ENCODE data around the gene KCNJ2. TPM values are rescaled to one million over a fixed set of nuclear protein-coding genes. Genes with fewer than 3 reads are reported as not detected.

Gene KCNJ2
- total RNA-seq, 1 donor from 2014 or later: 1.1 TPM

- H3K4me1 Mint-ChIP-seq: peaks cover 5% of the 10 kb centered on the region
Measured at GRCh38 chr17:70157151-70157550, 12.2 kb upstream of the KCNJ2 start.

GRCh38 chr17:70158180-70158579, 11.2 kb upstream of the KCNJ2 start:
- Mint-ChIP-seq H3K4me1 (peaks cover 5% of the 10 kb centered on the region), H3K27me3 (ENCODE audit: insufficient read depth, low read depth) (peaks cover 1% of the 10 kb centered on the region)
- no peak for TF ChIP-seq EZH2phosphoT487 (IDR thresholded peaks at IDR 0.05)
- TF ChIP-seq CTCF (IDR thresholded peaks at IDR 0.05): no peak
- no peak for TF ChIP-seq EZH2 (IDR thresholded peaks at IDR 0.05)

More at GRCh38 chr17:70157151-70157550, 12.2 kb upstream of the KCNJ2 start:
- H4K20me1 ChIP-seq (ENCODE audit: low read depth): no peaks in the 10 kb centered on the region
- H3K27me3 ChIP-seq: no peaks in the 10 kb centered on the region
- H3K27ac ChIP-seq: no peak overlapping the region
- H3K4me1 ChIP-seq: no peaks in the 10 kb centered on the region
- Mint-ChIP-seq H3K27ac (no peak overlapping the region), H3K27me3 (ENCODE audit: insufficient read depth, low read depth) (peaks cover 2% of the 10 kb centered on the region), H3K36me3 (no peaks in the 10 kb centered on the region), H3K9me3 (no peaks in the 10 kb centered on the region), H3K4me3 (no peak overlapping the region)
- no peak overlapping the region for H2AFZ ChIP-seq (replicated peaks)
- H3K4me2 ChIP-seq: no peak overlapping the region
- no peaks in the 10 kb centered on the region for H3K36me3 ChIP-seq
- no peak overlapping the region for H3K9ac ChIP-seq
- no peaks in the 10 kb centered on the region for H3F3A ChIP-seq (ENCODE audit: low read depth)
- H3K9me3 ChIP-seq (ENCODE audit: low read depth): no peaks in the 10 kb centered on the region
- H3K79me2 ChIP-seq (ENCODE audit: low read depth): no peaks in the 10 kb centered on the region
- TF ChIP-seq EZH2 (IDR thresholded peaks at IDR 0.05): no peak
- H3K4me3 ChIP-seq: no peak overlapping the region
- DNase-seq (ENCODE audit: low spot score): no peak

GRCh38 chr17:70158591-70158990, 10.7 kb upstream of the KCNJ2 start:
- H3K4me1 Mint-ChIP-seq: peaks cover 5% of the 10 kb centered on the region
- Histone ChIP-seq H3K9ac (no peak overlapping the region), H3K27ac (no peak overlapping the region), H3K9me3 (ENCODE audit: low read depth) (no peaks in the 10 kb centered on the region), H3K79me2 (ENCODE audit: low read depth) (no peaks in the 10 kb centered on the region), H3K36me3 (no peaks in the 10 kb centered on the region), H3K4me2 (no peak overlapping the region), H3K27me3 (no peaks in the 10 kb centered on the region), H4K20me1 (ENCODE audit: low read depth) (no peaks in the 10 kb centered on the region), H3K4me1 (no peaks in the 10 kb centered on the region), H3F3A (ENCODE audit: low read depth) (no peaks in the 10 kb centered on the region), H3K4me3 (no peak overlapping the region), H2AFZ (replicated peaks) (no peak overlapping the region)
- no peaks in the 10 kb centered on the region for H3K36me3 Mint-ChIP-seq
- no peaks in the 10 kb centered on the region for H3K27me3 Mint-ChIP-seq (ENCODE audit: insufficient read depth, low read depth)
- H3K9me3 Mint-ChIP-seq: no peaks in the 10 kb centered on the region
- no peak for DNase-seq (ENCODE audit: low spot score)
- TF ChIP-seq EZH2phosphoT487 (IDR thresholded peaks at IDR 0.05): no peak
- H3K27ac Mint-ChIP-seq: no peak overlapping the region
- H3K4me3 Mint-ChIP-seq: no peak overlapping the region

More at GRCh38 chr17:70158180-70158579, 11.2 kb upstream of the KCNJ2 start:
- no peaks in the 10 kb centered on the region for H3K27me3 ChIP-seq
- no peak overlapping the region for H3K27ac ChIP-seq
- no peaks in the 10 kb centered on the region for H3K4me1 ChIP-seq
- Mint-ChIP-seq H3K4me3 (no peak overlapping the region), H3K9me3 (no peaks in the 10 kb centered on the region), H3K27ac (no peak overlapping the region), H3K36me3 (no peaks in the 10 kb centered on the region)
- H3K79me2 ChIP-seq (ENCODE audit: low read depth): no peaks in the 10 kb centered on the region
- no peaks in the 10 kb centered on the region for H3F3A ChIP-seq (ENCODE audit: low read depth)
- H3K36me3 ChIP-seq: no peaks in the 10 kb centered on the region
- H4K20me1 ChIP-seq (ENCODE audit: low read depth): no peaks in the 10 kb centered on the region
- H2AFZ ChIP-seq (replicated peaks): peak overlapping the region; percentile 10
- DNase-seq (ENCODE audit: low spot score): no peak
- no peak overlapping the region for H3K4me2 ChIP-seq
- no peak overlapping the region for H3K4me3 ChIP-seq
- no peaks in the 10 kb centered on the region for H3K9me3 ChIP-seq (ENCODE audit: low read depth)
- H3K9ac ChIP-seq: no peak overlapping the region

GRCh38 chr17:70159980-70160379, 9.4 kb upstream of the KCNJ2 start:
- Mint-ChIP-seq H3K4me1 (peaks cover 5% of the 10 kb centered on the region), H3K27ac (no peak overlapping the region), H3K27me3 (ENCODE audit: insufficient read depth, low read depth) (no peaks in the 10 kb centered on the region), H3K4me3 (no peak overlapping the region), H3K9me3 (no peaks in the 10 kb centered on the region), H3K36me3 (no peaks in the 10 kb centered on the region)
- H3K9me3 ChIP-seq (ENCODE audit: low read depth): no peaks in the 10 kb centered on the region
- H3K4me1 ChIP-seq: no peaks in the 10 kb centered on the region
- no peaks in the 10 kb centered on the region for H3F3A ChIP-seq (ENCODE audit: low read depth)
- no peaks in the 10 kb centered on the region for H3K79me2 ChIP-seq (ENCODE audit: low read depth)
- H2AFZ ChIP-seq (replicated peaks): no peak overlapping the region
- no peak for TF ChIP-seq CTCF (IDR thresholded peaks at IDR 0.05)
- TF ChIP-seq EZH2phosphoT487 (IDR thresholded peaks at IDR 0.05): no peak
- no peak for TF ChIP-seq EZH2 (IDR thresholded peaks at IDR 0.05)
- H4K20me1 ChIP-seq (ENCODE audit: low read depth): no peaks in the 10 kb centered on the region
- no peak overlapping the region for H3K27ac ChIP-seq
- no peak overlapping the region for H3K4me3 ChIP-seq
- no peaks in the 10 kb centered on the region for H3K36me3 ChIP-seq
- H3K4me2 ChIP-seq: no peak overlapping the region
- no peak overlapping the region for H3K9ac ChIP-seq
- H3K27me3 ChIP-seq: no peaks in the 10 kb centered on the region
- no peak for DNase-seq (ENCODE audit: low spot score)

All from neural progenitor cell (in vitro differentiated cells).